PC-3 (cell line): ENCODE measurements around the gene SNUPN. TPM values are rescaled to one million over a fixed set of nuclear protein-coding genes. Genes with fewer than 3 reads are reported as not detected.

ENCODE experiments used
- ATAC-seq: fragments of 200-7000 bp; cut with Tn5 transposase; 2 replicates; pipeline ENCODE4 v1.9.1; 2020; ENCODE audit warnings: mild to moderate bottlenecking, moderate library complexity
- BruUV-seq: library from RNA; stranded (reverse); fragments of 400-500 nt; replicated peaks from 2 replicates; lab custom pipeline; 2021; lab: Mats Ljungman, UMichigan
- CTCF ChIA-PET: fragments of 300-600 bp; sonication (Branson Sonifier 250); formaldehyde crosslinking; loops from one replicate; lab custom pipeline; 2022; ENCODE audit warnings: antibody characterized with exemption; lab: Charles Lee
- POLR2A ChIA-PET: fragments of 300-600 bp; sonication (Branson Sonifier 250); formaldehyde crosslinking; loops from one replicate; lab custom pipeline; 2022; ENCODE audit warnings: antibody characterized with exemption; ENCODE audit not compliant: unreplicated experiment; lab: Charles Lee
- DNase-seq: peaks from one replicate; pipeline ENCODE4 v3.0.0-alpha.2; 2015
- H2AFZ ChIP-seq: fragments of 300-600 bp; sonication (generic); 2 replicates; pipeline ENCODE4 v1.6.0; 2016; ENCODE audit warnings: antibody characterized with exemption, low read length
- H3F3A ChIP-seq: fragments of 300-600 bp; sonication (generic); one replicate; pipeline ENCODE4 v1.6.0; 2017; ENCODE audit warnings: antibody characterized with exemption, low read length, control low read depth, mild to moderate bottlenecking; ENCODE audit not compliant: unreplicated experiment
- H3K27ac ChIP-seq: fragments of 300-600 bp; sonication (generic); 2 replicates; pipeline ENCODE4 v1.5.1; 2016; ENCODE audit warnings: mild to moderate bottlenecking, low read length
- H3K27me3 ChIP-seq: fragments of 300-600 bp; sonication (generic); 2 replicates; pipeline ENCODE4 v1.6.1; 2016; ENCODE audit warnings: low read length, mixed read lengths
- H3K36me3 ChIP-seq: fragments of 300-600 bp; sonication (generic); 2 replicates; pipeline ENCODE4 v1.6.1; 2016; ENCODE audit warnings: low read depth, mixed run types, low read length, mixed read lengths
- H3K4me1 ChIP-seq: fragments of 300-600 bp; sonication (generic); 2 replicates; pipeline ENCODE4 v1.5.1; 2016; ENCODE audit warnings: low read length; ENCODE audit not compliant: insufficient read depth
- H3K4me2 ChIP-seq: fragments of 300-600 bp; sonication (generic); 2 replicates; pipeline ENCODE4 v1.6.0; 2016; ENCODE audit warnings: low read length
- H3K4me3 ChIP-seq: fragments of 300-600 bp; sonication (generic); 2 replicates; pipeline ENCODE4 v1.5.1; 2016; ENCODE audit warnings: mild to moderate bottlenecking, low read length, mixed read lengths
- H3K79me2 ChIP-seq: fragments of 300-600 bp; sonication (generic); 2 replicates; pipeline ENCODE4 v1.6.1; 2017; ENCODE audit warnings: low read length, mixed read lengths
- H3K9ac ChIP-seq: fragments of 300-600 bp; sonication (generic); 2 replicates; pipeline ENCODE4 v1.6.0; 2016; ENCODE audit warnings: mild to moderate bottlenecking, low read length
- H3K9me2 ChIP-seq: fragments of 300-600 bp; sonication (generic); replicated peaks from 2 replicates; pipeline ENCODE4 v1.6.1; 2016; ENCODE audit warnings: mixed run types, low read length, mixed read lengths
- H3K9me3 ChIP-seq: fragments of 300-600 bp; sonication (generic); 2 replicates; pipeline ENCODE4 v1.6.1; 2016; ENCODE audit warnings: low read length, mixed read lengths
- H4K20me1 ChIP-seq: fragments of 300-600 bp; sonication (generic); 2 replicates; pipeline ENCODE4 v1.6.1; 2016; ENCODE audit warnings: low read length, mixed read lengths
- EZH2 ChIP-seq: fragments of 300-600 bp; sonication (generic); IDR thresholded peaks from one replicate; pipeline ENCODE4 v1.6.1; 2017; ENCODE audit warnings: antibody characterized with exemption, mild to moderate bottlenecking, low read length; ENCODE audit not compliant: unreplicated experiment
- EZH2phosphoT487 ChIP-seq: fragments of 300-600 bp; sonication (generic); IDR thresholded peaks from 2 replicates; pipeline ENCODE4 v1.6.1; 2018; ENCODE audit warnings: mild to moderate bottlenecking, antibody characterized with exemption, low read length, borderline replicate concordance
- intact Hi-C: fragments of 100-400 bp; cut with micrococcal nuclease; formaldehyde crosslinking; loops from 2 replicates; pipeline ENCODE4 v1.9.0; 2023
- total RNA-seq: library from RNA; depleted of rRNA; stranded (reverse); fragments of >200 nt; gene quantifications from 2 replicates; pipeline ENCODE4 v1.2.3, GENCODE V29; 2014
- TF ChIP-seq, protein P1 (sequence below): fragments of 300-600 bp; sonication (generic); conservative IDR thresholded peaks from 2 replicates; pipeline ENCODE4 v1.5.1; 2017; ENCODE audit warnings: antibody characterized with exemption, low read depth, mild to moderate bottlenecking, low read length

Gene SNUPN
- total RNA-seq, 1 experiment from 2014 or later: 7.9 TPM

DNA sequence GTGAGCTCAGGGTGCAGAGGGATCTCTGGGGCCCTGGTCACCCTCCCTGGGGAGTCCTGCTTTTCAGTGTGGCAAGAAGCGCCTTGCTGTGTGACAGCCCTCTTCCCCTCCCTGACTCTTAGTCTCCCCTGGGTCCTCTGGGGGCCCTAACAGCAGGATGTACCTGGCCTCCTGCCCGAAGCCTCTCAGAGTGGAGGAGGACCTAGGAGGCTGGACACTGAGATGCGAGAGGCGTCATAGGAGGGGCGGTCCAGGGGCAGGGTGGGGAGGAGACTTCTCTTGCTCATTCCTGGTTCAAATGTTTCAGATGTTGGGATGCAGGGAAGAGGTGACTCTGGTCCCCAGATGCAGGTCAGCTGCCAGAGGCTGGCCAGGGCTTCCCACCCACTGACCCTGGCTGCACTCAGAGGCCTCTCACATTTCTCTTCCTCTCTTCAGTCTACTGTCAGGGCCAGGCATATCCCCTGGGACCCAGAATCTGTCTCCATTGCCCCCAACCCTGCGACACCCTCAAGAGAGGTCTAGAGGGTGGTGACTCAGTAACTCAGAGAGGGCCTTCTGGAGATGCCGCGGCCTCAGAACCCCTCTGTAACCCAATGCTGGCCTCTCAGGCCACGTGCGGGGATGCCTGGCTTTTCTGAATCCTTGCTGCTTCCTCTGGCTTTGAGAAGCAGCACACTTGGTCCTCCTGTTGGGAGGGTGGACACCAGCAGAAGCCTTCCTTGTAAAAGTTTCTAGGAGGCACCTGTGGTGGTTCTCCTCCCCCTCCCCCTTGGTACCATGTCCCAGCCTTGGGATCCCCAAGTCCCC, 48.1 kb upstream of the SNUPN start:
- no peaks in the 10 kb centered on the region for H3K9me3 ChIP-seq

DNA sequence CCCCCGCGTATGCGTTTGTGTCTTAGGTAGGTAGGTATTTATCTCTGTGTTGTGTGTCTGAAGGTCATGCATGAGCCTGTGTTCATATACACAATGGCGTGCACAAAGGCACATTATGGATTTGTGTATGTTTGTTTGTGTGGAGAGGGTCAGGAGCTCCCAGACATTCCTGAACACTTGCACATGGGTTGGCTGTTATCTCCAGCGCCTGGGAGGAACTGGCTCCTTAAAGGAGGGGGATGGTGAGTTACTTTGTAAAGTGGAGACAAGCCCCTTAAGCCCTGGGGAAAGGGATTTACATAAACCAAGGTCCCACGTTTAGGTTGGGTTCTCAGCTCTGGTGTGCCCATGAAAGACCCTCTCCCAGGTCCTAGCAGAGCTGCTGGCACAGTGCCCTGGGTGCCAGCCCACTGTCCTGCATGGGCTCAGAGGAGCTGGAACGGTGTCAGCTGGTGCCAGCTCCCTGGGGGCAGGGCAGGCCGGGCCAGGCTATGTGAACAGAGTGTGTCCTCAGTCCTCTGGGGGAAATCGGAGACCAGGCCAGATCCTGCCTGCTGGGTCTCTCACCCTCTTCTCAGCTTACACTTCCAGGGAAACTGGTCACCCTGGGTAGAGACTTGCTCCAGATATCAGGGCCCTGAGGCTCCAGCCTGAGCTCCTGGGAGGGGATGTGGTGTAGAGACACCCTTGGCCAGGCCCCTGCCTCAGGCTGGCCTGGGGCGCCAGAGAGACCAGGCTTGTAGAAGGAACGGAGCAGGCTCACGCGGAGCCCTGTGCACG, 47.3 kb upstream of the SNUPN start:
- H3F3A ChIP-seq: no peaks in the 10 kb centered on the region
- ChIA-PET POLR2A (no interaction called here), CTCF (no interaction called here)
- H2AFZ ChIP-seq: no peak overlapping the region
- intact Hi-C loops: no loop called here
- H3K27me3 ChIP-seq: no peaks in the 10 kb centered on the region
- H3K27ac ChIP-seq: no peak overlapping the region; the same call in 1 of the 2 replicates
- H3K9ac ChIP-seq: no peak overlapping the region
- TF ChIP-seq EZH2phosphoT487: no peak
- no peak for TF ChIP-seq EZH2
- TF ChIP-seq, protein P1, sequence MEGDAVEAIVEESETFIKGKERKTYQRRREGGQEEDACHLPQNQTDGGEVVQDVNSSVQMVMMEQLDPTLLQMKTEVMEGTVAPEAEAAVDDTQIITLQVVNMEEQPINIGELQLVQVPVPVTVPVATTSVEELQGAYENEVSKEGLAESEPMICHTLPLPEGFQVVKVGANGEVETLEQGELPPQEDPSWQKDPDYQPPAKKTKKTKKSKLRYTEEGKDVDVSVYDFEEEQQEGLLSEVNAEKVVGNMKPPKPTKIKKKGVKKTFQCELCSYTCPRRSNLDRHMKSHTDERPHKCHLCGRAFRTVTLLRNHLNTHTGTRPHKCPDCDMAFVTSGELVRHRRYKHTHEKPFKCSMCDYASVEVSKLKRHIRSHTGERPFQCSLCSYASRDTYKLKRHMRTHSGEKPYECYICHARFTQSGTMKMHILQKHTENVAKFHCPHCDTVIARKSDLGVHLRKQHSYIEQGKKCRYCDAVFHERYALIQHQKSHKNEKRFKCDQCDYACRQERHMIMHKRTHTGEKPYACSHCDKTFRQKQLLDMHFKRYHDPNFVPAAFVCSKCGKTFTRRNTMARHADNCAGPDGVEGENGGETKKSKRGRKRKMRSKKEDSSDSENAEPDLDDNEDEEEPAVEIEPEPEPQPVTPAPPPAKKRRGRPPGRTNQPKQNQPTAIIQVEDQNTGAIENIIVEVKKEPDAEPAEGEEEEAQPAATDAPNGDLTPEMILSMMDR: no peak
- H3K9me3 ChIP-seq: no peaks in the 10 kb centered on the region
- H3K4me2 ChIP-seq: no peak overlapping the region
- no TSS peak for BruUV-seq
- H3K9me2 ChIP-seq: no peaks in the 10 kb centered on the region
- H3K36me3 ChIP-seq: no peaks in the 10 kb centered on the region
- H3K79me2 ChIP-seq: no peaks in the 10 kb centered on the region
- no peak for DNase-seq
- H3K4me3 ChIP-seq: no peak overlapping the region
- no peak for ATAC-seq
- H4K20me1 ChIP-seq: no peaks in the 10 kb centered on the region
- peaks cover 28% of the 10 kb centered on the region for H3K4me1 ChIP-seq

More for the DNA sequence above, 48.1 kb upstream of the SNUPN start:
- Histone ChIP-seq H4K20me1 (no peaks in the 10 kb centered on the region), H3K4me3 (no peak overlapping the region), H2AFZ (no peak overlapping the region), H3K9ac (no peak overlapping the region), H3K4me2 (no peak overlapping the region), H3K36me3 (no peaks in the 10 kb centered on the region), H3K27ac (no peak overlapping the region), H3K27me3 (no peaks in the 10 kb centered on the region), H3K4me1 (peaks cover 25% of the 10 kb centered on the region), H3K9me2 (no peaks in the 10 kb centered on the region), H3K79me2 (no peaks in the 10 kb centered on the region), H3F3A (no peaks in the 10 kb centered on the region)
- ATAC-seq (no peak), DNase-seq (no peak)
- ChIA-PET POLR2A (no interaction called here), CTCF (no interaction called here)
- TF ChIP-seq, protein P1: no peak
- TF ChIP-seq EZH2phosphoT487 (no peak), EZH2 (no peak)
- BruUV-seq: no TSS peak
- intact Hi-C loops: no loop called here
